HG03354 (cell line): ENCODE results near the gene AMHR2.

Experiments
- ATAC-seq: cut with Tn5 transposase; IDR thresholded peaks from one replicate; pipeline ENCODE4 v1.9.1; 2021; ENCODE audit warnings: mild to moderate bottlenecking; ENCODE audit not compliant: unreplicated experiment, poor library complexity, severe bottlenecking

The AMHR2 gene

DNA sequence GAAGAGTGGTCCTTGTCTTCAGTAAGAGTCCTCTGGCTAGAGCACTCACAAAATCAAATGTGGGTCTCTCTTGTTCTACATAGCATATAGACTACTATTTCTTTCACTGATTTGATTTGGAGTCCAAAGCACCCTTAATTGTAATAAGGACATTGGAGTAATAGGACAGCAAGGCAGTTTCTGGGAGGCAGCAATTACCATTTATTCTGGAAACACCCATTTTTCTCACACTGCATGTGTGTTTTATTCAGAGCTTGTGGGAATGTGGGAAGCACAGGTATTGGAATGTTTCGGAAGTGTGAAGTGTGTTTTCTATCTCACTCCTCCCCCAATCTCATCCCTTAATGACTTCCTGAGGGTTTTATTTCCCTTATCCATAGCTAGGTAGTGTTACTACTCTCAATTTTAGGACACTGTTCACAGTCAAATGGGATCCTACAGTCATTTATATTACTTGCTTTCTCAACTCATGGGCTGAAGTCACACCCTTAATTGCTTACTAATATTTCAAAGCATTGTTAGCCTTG lies 48.5 kb downstream of the AMHR2 start:
- ATAC-seq: no peak

DNA sequence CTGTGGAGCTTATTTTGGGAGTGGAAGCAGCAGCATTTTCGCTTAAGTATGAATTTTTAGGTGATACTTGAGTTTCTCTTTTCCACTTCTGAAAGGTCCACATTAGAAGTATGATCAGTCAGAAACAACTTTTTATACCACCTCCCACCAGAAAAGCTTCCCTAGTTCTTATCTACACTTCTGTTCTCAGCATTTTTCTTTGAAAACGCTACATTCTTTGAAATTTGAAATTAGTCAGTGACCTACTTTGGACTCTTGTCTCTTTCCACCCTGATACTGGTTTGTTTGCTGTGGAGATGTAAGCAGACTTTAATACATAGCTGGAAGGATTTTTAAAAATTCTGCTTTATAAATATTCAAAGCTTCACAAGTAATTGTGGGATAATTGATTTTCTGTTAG lies 50.4 kb downstream of the AMHR2 start:
- ATAC-seq: no peak

DNA sequence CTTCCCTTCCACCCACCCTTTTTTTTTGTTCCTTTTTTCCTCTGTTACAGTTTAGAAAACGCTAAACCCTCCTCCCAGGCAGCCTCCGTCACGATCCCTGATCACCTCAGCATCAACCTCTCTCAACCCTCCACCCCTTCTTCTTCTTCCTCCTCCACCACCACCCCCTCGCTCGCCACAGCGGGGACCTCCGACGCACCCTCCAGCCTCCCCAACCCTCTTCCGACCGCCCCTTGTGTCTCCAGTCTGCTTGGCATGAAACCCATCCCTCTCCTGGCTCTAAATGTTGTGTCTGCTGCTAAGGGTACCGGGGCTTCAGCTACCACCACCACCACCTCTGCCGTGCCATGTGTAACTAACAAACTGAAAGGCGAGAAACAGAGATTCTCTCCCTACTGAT lies 51.2 kb downstream of the AMHR2 start:
- ATAC-seq: no peak

DNA sequence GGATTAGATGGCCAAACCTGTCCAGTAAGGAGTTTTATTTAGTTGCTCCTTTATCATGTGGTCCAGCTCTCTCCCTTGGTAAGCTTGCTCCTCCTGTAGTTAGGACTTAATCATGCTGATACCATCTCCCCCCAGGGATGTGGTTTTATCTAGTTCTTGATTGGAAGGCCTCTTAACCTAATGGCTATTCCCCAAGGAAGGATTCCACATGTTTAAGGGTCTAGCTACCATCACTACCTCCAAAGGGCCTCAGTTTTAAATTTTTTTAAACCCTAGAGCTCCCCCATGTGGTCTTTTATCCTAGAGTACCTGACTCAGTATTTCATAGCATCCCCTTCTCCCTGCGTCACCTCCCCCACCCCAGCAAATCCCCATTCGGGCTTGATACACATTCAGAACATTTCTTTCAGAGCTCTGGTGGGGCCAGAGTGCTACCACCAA lies 53.1 kb downstream of the AMHR2 start:
- no peak for ATAC-seq

DNA sequence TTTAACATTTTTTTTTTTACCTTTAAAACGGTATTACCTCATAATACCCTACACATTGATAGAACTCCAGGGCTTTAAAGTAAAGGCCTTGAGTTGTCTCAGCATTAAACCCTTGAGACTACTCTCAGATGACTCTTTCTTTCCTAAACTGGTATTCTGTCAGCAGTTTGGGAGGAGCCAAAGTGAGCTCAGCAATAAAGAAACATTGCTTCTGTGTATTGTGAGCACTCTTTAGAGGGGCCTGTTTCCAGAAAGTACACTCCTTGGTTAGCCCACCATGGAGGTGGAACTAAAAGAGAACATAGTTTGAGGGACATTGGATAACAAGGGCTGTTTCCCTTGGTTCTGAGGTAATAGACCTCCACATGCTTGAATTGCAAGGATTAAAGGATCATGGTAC lies 55.2 kb downstream of the AMHR2 start:
- ATAC-seq: no peak

DNA sequence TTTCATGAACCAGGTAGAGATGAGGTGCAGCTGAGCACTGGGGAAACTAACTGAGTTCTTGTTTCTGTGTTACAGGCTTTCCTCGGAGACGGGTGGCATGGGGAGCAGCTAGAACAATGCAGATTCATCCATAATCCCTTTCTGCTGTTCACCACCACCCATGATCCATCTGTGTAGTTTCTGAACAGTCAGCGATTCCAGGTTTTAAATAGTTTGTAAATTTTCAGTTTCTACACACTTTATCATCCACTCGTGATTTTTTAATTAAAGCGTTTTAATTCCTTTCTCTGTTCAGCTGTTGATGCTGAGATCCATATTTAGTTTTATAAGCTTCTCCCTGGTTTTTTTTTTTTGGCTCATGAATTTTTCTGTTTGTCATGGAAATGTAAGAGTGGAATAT lies 55.7 kb downstream of the AMHR2 start:
- no peak for ATAC-seq

DNA sequence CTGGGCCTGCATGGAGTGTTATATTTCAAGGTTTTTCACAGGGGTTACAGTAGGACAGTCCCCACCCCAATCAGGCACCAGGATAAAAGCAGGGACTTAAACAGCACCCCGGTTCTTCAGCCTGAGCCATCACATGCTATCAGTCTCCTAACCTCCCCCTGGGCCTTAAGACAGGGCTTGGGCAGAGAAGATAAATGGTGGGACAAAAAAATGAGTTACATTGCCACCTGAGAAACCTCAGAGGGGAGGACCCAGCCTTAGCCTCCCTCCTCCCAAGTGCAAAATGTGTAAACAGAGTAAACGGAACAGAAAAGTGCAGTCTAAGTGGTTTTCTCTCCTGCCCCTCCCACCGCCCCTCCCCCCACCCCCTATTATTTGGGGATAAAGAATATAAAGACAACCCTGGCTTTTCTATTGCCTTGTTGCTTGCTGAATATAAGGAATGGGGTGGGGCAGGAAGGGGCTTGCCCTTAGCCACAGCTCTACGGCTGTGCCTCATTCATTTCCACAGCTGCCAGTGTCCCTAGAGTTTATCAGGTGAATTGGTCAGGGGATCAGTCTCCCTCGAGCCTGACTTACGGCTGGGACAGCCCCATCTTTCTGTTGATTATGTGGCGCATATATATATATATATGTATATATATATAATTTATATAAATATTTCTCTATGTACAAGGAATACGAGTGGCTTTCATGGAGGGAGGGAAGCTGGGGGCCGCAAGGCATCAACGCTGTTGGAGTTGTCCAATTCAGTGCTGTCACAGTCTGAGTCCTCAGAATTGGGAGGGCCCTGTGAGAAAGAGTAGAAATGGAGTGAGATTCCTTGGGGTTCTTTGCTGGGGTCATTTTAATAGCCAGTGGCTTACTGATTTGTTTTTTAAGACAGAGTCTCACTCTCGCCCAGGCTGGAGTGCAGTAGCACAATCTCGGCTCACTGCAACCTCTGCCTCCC lies 57.1 kb downstream of the AMHR2 start:
- ATAC-seq: no peak
